Common myeloid progenitor, CD34-positive (primary cell): ENCODE results near the gene KLHDC1.
"Not testable (repeated sequence)": the region's sequence is repeated elsewhere in the genome, so short reads cannot be mapped to it uniquely, and the experiment has no call there.

Source experiments
- CTCF ChIA-PET: fragments of 350-600 bp; sonication (Branson Sonifier 250); formaldehyde crosslinking; loops from one replicate; lab custom pipeline; 2021; ENCODE audit warnings: antibody characterized with exemption; lab: Charles Lee
- POLR2A ChIA-PET: fragments of 350-600 bp; sonication (Branson Sonifier 250); formaldehyde crosslinking; loops from one replicate; lab custom pipeline; 2021; ENCODE audit warnings: antibody characterized with exemption; lab: Charles Lee
- DNase-seq, 3 donors: peaks; one replicate each; pipeline versions ENCODE4 v3.0.0 to v3.0.0-alpha.2; 2013
- H3K27ac ChIP-seq, 2 experiments: 1 replicate in 1 of 2; 2 replicates in 1 of 2; pipeline ENCODE4 v1.7.0; 2013; ENCODE audit warnings: inconsistent platforms in 2 of 2, low read length in 2 of 2, mild to moderate bottlenecking in 2 of 2, low read depth in 1 of 2, moderate library complexity in 1 of 2; ENCODE audit not compliant: severe bottlenecking in 2 of 2, insufficient read depth in 1 of 2, poor library complexity in 1 of 2
- H3K27me3 ChIP-seq, 5 experiments: replicated peaks in 2 of 5; 1 replicate in 3 of 5; 2 replicates in 2 of 5; pipeline versions ENCODE4 v1.6.1 to v1.7.0; 2013; ENCODE audit warnings: low read length in 4 of 5, mild to moderate bottlenecking in 2 of 5, moderate library complexity in 2 of 5, inconsistent platforms in 1 of 5; ENCODE audit not compliant: insufficient read depth in 5 of 5, control insufficient read depth in 4 of 5
- H3K36me3 ChIP-seq, 4 experiments: 1 replicate in 2 of 4; 2 replicates in 2 of 4; pipeline versions ENCODE4 v1.6.1 to v1.7.0; 2013; ENCODE audit warnings: low read length in 3 of 4, control low read depth in 1 of 4, mild to moderate bottlenecking in 1 of 4; ENCODE audit not compliant: control insufficient read depth in 4 of 4, insufficient read depth in 4 of 4
- H3K4me1 ChIP-seq, 4 experiments: 1 replicate in 3 of 4; 2 replicates in 1 of 4; pipeline versions ENCODE4 v1.6.1 to v1.7.1; 2013; ENCODE audit warnings: low read length in 3 of 4, mild to moderate bottlenecking in 3 of 4, control low read depth in 1 of 4, inconsistent platforms in 1 of 4, moderate library complexity in 1 of 4; ENCODE audit not compliant: control insufficient read depth in 4 of 4, insufficient read depth in 4 of 4; ENCODE audit errors: control extremely low read depth in 1 of 4
- H3K4me3 ChIP-seq, 7 experiments: 1 replicate in 4 of 7; 2 replicates in 3 of 7; pipeline versions ENCODE4 v1.5.1 to v1.7.0; 2013; ENCODE audit warnings: mild to moderate bottlenecking in 7 of 7, low read length in 6 of 7, moderate library complexity in 6 of 7, inconsistent platforms in 2 of 7, low read depth in 2 of 7, control low read depth in 1 of 7; ENCODE audit not compliant: insufficient read depth in 4 of 7, control insufficient read depth in 1 of 7; ENCODE audit errors: extremely low read depth in 1 of 7
- H3K9me3 ChIP-seq, 5 experiments: 1 replicate in 4 of 5; 2 replicates in 1 of 5; pipeline versions ENCODE4 v1.6.1 to v1.7.1; 2013; ENCODE audit warnings: low read length in 4 of 5, mild to moderate bottlenecking in 2 of 5, inconsistent platforms in 1 of 5, low read depth in 1 of 5, moderate library complexity in 1 of 5; ENCODE audit not compliant: control insufficient read depth in 4 of 5, insufficient read depth in 2 of 5; ENCODE audit errors: control extremely low read depth in 1 of 5
- WGBS: methylation state at CpG from one replicate; pipeline ENCODE4 v1.1.5; 2013; ENCODE audit not compliant: insufficient coverage; 5-methylcytosine and 5-hydroxymethylcytosine counted together

KLHDC1 gene

GRCh38 chr14:49720744-49721143 lies 27.8 kb downstream of the KLHDC1 start:
- CTCF ChIA-PET, result no interaction called here
- Histone ChIP-seq H3K27me3 (no peaks in the 10 kb centered on the region), H3K4me3 (no peak overlapping the region), H3K4me1 (no peaks in the 10 kb centered on the region), H3K36me3 (peaks cover 0 to 23% (median 2%) of the 10 kb centered on the region in 4 experiments), H3K27ac (no peak overlapping the region), H3K9me3 (peaks cover 0 to 5% (median 0%) of the 10 kb centered on the region in 5 experiments)
- no peak for DNase-seq
- POLR2A ChIA-PET, result no interaction called here

- CTCF ChIA-PET, result interaction anchor here (1.2 kb wide), 1 partner anchor 11 kb away, joined by 3 read pairs; no protein-coding TSS in a partner anchor
- H3K4me3 ChIP-seq, POLR2A ChIA-PET, H3K27me3 ChIP-seq, H3K27ac ChIP-seq, H3K9me3 ChIP-seq, H3K4me1 ChIP-seq, DNase-seq: not testable (repeated sequence)
- WGBS, result 100% methylated on average over 1 of the region's 9 CpGs
- peaks cover 0 to 27% (median 5%) of the 10 kb centered on the region in 4 experiments for H3K36me3 ChIP-seq
These were observed 29.0 kb downstream of the KLHDC1 start for GRCh38 chr14:49721733-49722435.

GRCh38 chr14:49727171-49727570 lies 34.3 kb downstream of the KLHDC1 start:
- ChIA-PET CTCF (no interaction called here), POLR2A (no interaction called here)
- 94% methylated on average over 3 of the region's 5 CpGs for WGBS
- Histone ChIP-seq H3K9me3 (no peaks in the 10 kb centered on the region), H3K4me3 (no peak overlapping the region), H3K27me3 (no peaks in the 10 kb centered on the region), H3K36me3 (peaks cover 0 to 9% (median 6%) of the 10 kb centered on the region in 4 experiments), H3K27ac (no peak overlapping the region), H3K4me1 (no peaks in the 10 kb centered on the region)
- no peak for DNase-seq

- H3K4me1 ChIP-seq, result peaks cover 0 to 7% (median 4%) of the 10 kb centered on the region in 4 experiments
- peaks cover 0 to 6% (median 3%) of the 10 kb centered on the region in 4 experiments for H3K36me3 ChIP-seq
- no peak overlapping the region for H3K4me3 ChIP-seq
- no peak overlapping the region for H3K27ac ChIP-seq
- WGBS, result 75% methylated on average over 1 of the region's 3 CpGs
- H3K9me3 ChIP-seq, result no peaks in the 10 kb centered on the region
- no peaks in the 10 kb centered on the region for H3K27me3 ChIP-seq
- POLR2A ChIA-PET, result no interaction called here
- CTCF ChIA-PET, result interaction anchor here (1.0 kb wide), 1 partner anchor 34 kb away, joined by 3 read pairs; no protein-coding TSS in a partner anchor
- no peak for DNase-seq
These were observed 40.0 kb downstream of the KLHDC1 start for GRCh38 chr14:49732896-49733295.

GRCh38 chr14:49733836-49734235 lies 40.9 kb downstream of the KLHDC1 start:
- no peaks in the 10 kb centered on the region for H3K27me3 ChIP-seq
- H3K27ac ChIP-seq, result no peak overlapping the region
- H3K9me3 ChIP-seq, result no peaks in the 10 kb centered on the region
- POLR2A ChIA-PET, result interaction anchor here (0.7 kb wide), 1 partner anchor 35 kb away, joined by 5 read pairs; no protein-coding TSS in a partner anchor
- H3K4me3 ChIP-seq, result no peak overlapping the region
- peak in 2 of 3 donors; percentile 51 to 62 for DNase-seq
- CTCF ChIA-PET, result interaction anchor here (0.6 to 1.0 kb wide), 2 partner anchors 33 to 107 kb away, joined by 3 read pairs; no protein-coding TSS in a partner anchor
- peaks cover 0 to 7% (median 4%) of the 10 kb centered on the region in 4 experiments for H3K4me1 ChIP-seq
- H3K36me3 ChIP-seq, result peaks cover 0 to 6% (median 3%) of the 10 kb centered on the region in 4 experiments

- H3K9me3 ChIP-seq, H3K4me1 ChIP-seq, DNase-seq, H3K36me3 ChIP-seq, H3K27ac ChIP-seq, H3K27me3 ChIP-seq, CTCF ChIA-PET, H3K4me3 ChIP-seq: not testable (repeated sequence)
- 100% methylated on average over 2 of the region's 4 CpGs for WGBS
- POLR2A ChIA-PET, result interaction anchor here (0.6 kb wide), 1 partner anchor 535 kb away, joined by 3 read pairs; no protein-coding TSS in a partner anchor
These were observed 42.7 kb downstream of the KLHDC1 start for GRCh38 chr14:49735669-49736068.

- 100% methylated on average over 1 of the region's 1 CpG for WGBS
- no peaks in the 10 kb centered on the region for H3K9me3 ChIP-seq
- CTCF ChIA-PET, result no interaction called here
These were observed 52.3 kb downstream of the KLHDC1 start for GRCh38 chr14:49745191-49745590.

More at GRCh38 chr14:49745191-49745590, 52.3 kb downstream of the KLHDC1 start:
- DNase-seq, result no peak
- H3K27me3 ChIP-seq, result no peaks in the 10 kb centered on the region
- H3K4me1 ChIP-seq, result no peaks in the 10 kb centered on the region
- H3K36me3 ChIP-seq, result peaks cover 0 to 30% (median 12%) of the 10 kb centered on the region in 4 experiments
- POLR2A ChIA-PET, result no interaction called here
- H3K27ac ChIP-seq, result no peak overlapping the region
- H3K4me3 ChIP-seq, result no peak overlapping the region
